ENCODE results near the gene ZNF529.

ZNF529 gene

GRCh38 chr19:36528194-36528920 lies 44.7 kb downstream of the ZNF529 start, which contains the start of gene ZNF260:
Gene ZNF260, minus strand, starts transcription at chr19:36528271. Its CDS starts 13,033 bp downstream, at chr19:36515238.
- TF ChIP-seq CTCF (IDR thresholded peaks at IDR 0.05; ENCODE audit: insufficient read depth, missing control alignments), result no peak
- FAIRE-seq (peak; percentile 38), DNase-seq (ENCODE audit: insufficient read length, low spot score) (peak; percentile 60)

DNA sequence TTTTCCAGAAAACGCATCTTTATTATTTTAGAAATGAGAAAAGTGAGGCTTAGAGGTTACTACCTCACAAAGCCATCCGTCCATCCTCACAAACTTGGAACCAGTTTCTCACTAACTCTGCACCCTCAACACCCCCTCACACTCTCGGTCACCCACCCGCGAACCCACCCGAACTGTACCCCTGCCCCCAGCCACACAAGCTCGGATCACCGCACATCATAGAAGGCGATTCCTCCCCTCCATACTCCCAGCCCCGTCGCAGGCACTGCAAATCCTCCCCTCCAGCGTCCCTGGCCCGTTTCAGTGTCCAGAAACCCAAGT lies 45.3 kb downstream of the ZNF529 start:
- TF ChIP-seq CTCF (IDR thresholded peaks at IDR 0.05; ENCODE audit: insufficient read depth, missing control alignments), result no peak
- FAIRE-seq (no peak), DNase-seq (ENCODE audit: insufficient read length, low spot score) (no peak)

DNA sequence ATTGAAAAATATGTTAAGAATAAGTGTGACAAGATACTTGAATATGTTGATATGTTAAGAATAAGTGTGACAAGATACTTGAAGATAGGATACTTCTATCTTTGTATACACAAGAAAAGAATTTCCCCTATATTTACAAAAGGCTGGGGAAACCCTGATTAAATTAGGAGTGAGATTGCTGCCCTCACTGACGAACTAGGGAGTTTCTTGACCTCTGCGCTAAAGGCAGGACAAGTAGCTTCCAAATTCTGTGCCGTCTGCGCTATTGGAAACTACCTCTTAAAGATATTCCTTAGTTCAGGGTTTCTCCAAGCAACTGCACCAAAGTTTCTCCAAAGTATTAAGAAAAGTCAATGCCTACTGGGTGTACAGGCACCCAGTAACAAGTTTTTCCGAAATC lies 45.8 kb downstream of the ZNF529 start:
- FAIRE-seq, result no peak
- no peak for DNase-seq (ENCODE audit: insufficient read length, low spot score)
- no peak for TF ChIP-seq CTCF (IDR thresholded peaks at IDR 0.05; ENCODE audit: insufficient read depth, missing control alignments)

- FAIRE-seq, result no peak
- DNase-seq (ENCODE audit: insufficient read length, low spot score), result no peak
- TF ChIP-seq CTCF (IDR thresholded peaks at IDR 0.05; ENCODE audit: insufficient read depth, missing control alignments), result no peak
These were observed 46.5 kb downstream of the ZNF529 start for GRCh38 chr19:36526581-36526980.

- no peak for FAIRE-seq
- no peak for DNase-seq (ENCODE audit: insufficient read length, low spot score)
- TF ChIP-seq CTCF (IDR thresholded peaks at IDR 0.05; ENCODE audit: insufficient read depth, missing control alignments), result no peak
These were observed 48.5 kb downstream of the ZNF529 start for GRCh38 chr19:36524617-36525016.

DNA sequence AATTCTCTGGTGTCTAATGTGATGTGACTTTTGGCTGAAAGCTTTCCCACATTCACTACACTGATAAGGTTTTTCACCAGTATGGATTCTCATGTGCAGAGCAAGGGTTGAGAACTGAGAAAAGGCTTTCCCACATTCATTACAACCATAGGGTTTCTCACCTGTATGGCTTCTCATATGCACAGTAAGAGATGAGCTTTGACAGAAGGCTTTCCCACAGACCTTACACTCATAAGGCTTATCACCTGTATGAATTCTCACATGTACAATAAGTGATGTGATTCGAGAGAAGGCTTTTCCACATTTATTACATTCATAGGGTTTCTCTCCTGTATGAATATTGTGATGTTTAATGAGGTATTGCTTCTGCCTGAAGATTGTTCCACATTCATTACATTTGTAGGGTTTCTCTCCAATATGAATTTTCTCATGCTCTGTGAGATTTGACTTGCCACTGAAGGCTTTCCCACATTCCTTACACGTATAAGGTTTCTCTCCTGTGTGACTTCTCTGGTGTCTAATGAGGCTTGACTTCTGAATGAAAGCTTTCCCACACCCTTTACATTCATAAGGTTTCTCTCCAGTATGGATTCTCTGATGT lies 59.0 kb downstream of the ZNF529 start:
- FAIRE-seq, result no peak
- no peak for DNase-seq (ENCODE audit: insufficient read length, low spot score)

More for the DNA sequence above, 59.0 kb downstream of the ZNF529 start:
- no peak for TF ChIP-seq CTCF (IDR thresholded peaks at IDR 0.05; ENCODE audit: insufficient read depth, missing control alignments)
